Measurements from ENCODE around the gene ING1.
"Not testable (repeated sequence)": the region's sequence is repeated elsewhere in the genome, so short reads cannot be mapped to it uniquely, and the experiment has no call there.

ING1 gene

GRCh38 chr13:110713642-110713952 lies at the start of gene ING1:
TSS of gene ING1 (plus strand) at chr13:110713700. CDS start at chr13:110714150, 450 bp downstream.
- DNase-seq = no peak

- DNase-seq = no peak
These were observed 49.5 kb upstream of the ING1 start for GRCh38 chr13:110664041-110664440.

GRCh38 chr13:110664673-110665072 lies 48.8 kb upstream of the ING1 start:
- DNase-seq = no peak

- peak in 1 of 2 donors; percentile 56 for DNase-seq
These were observed 47.8 kb upstream of the ING1 start for GRCh38 chr13:110665491-110666254.

GRCh38 chr13:110666255-110666533 lies 47.3 kb upstream of the ING1 start:
- DNase-seq = no peak

- no peak for DNase-seq
These were observed 44.5 kb upstream of the ING1 start for GRCh38 chr13:110669036-110669435.

- not testable (repeated sequence) for DNase-seq
These were observed 43.7 kb upstream of the ING1 start for GRCh38 chr13:110669814-110670213.

- DNase-seq = peak in 1 of 2 donors; percentile 39
These were observed 36.6 kb upstream of the ING1 start for GRCh38 chr13:110676595-110677587.

- DNase-seq = no peak
These were observed 35.6 kb upstream of the ING1 start for GRCh38 chr13:110677731-110678545.

- DNase-seq = peak in 1 of 2 donors; percentile 28
These were observed 32.6 kb upstream of the ING1 start for GRCh38 chr13:110680852-110681251.

GRCh38 chr13:110681868-110682550 lies 31.5 kb upstream of the ING1 start:
- DNase-seq = no peak

- no peak for DNase-seq
These were observed 30.8 kb upstream of the ING1 start for GRCh38 chr13:110682746-110683145.

GRCh38 chr13:110683203-110683883 lies 30.2 kb upstream of the ING1 start:
- DNase-seq = peak in 1 of 2 donors; percentile 47

- DNase-seq = no peak
These were observed 29.6 kb upstream of the ING1 start for GRCh38 chr13:110683921-110684320.

GRCh38 chr13:110684388-110685056 lies 29.0 kb upstream of the ING1 start:
- DNase-seq = no peak

GRCh38 chr13:110685305-110686020 lies 28.0 kb upstream of the ING1 start:
- DNase-seq = no peak

GRCh38 chr13:110687736-110688135 lies 25.8 kb upstream of the ING1 start:
- no peak for DNase-seq

- DNase-seq = no peak
These were observed 24.5 kb upstream of the ING1 start for GRCh38 chr13:110689041-110689440.

- no peak for DNase-seq
These were observed 23.8 kb upstream of the ING1 start for GRCh38 chr13:110689711-110690110.

GRCh38 chr13:110690516-110690915 lies 23.0 kb upstream of the ING1 start:
- DNase-seq = no peak

GRCh38 chr13:110695774-110696173 lies 17.7 kb upstream of the ING1 start:
- not testable (repeated sequence) for DNase-seq
